HepG2 (cell line): ENCODE measurements around the gene DGCR6L. TPM values are rescaled to one million over a fixed set of nuclear protein-coding genes. Genes with fewer than 3 reads are reported as not detected.
"Not testable (repeated sequence)": the region's sequence is repeated elsewhere in the genome, so short reads cannot be mapped to it uniquely, and the experiment has no call there.

Experiments used
- ATAC-seq: fragments of 200-7000 bp; cut with Tn5 transposase; 3 replicates; pipeline ENCODE4 v1.9.1; 2020; ENCODE audit warnings: mild to moderate bottlenecking, moderate library complexity
- BruUV-seq: library from RNA; stranded (reverse); fragments of 400-500 nt; replicated peaks from 2 replicates; lab custom pipeline; 2021; lab: Mats Ljungman, UMichigan
- CTCF ChIA-PET: fragments of 300-600 bp; formaldehyde crosslinking; extraction: SDS; loops from one replicate; lab custom pipeline; 2021; ENCODE audit warnings: low total read pairs, inconsistent platforms, low intra/inter-chr PET ratio; lab: Yijun Ruan, JAX
- POLR2A ChIA-PET: fragments of 350-600 bp; sonication (Branson Sonifier 250); formaldehyde crosslinking; loops from one replicate; lab custom pipeline; 2020; ENCODE audit warnings: antibody characterized with exemption, inconsistent platforms; lab: Yijun Ruan, JAX
- DNase-seq: peaks from one replicate; pipeline ENCODE4 v3.0.0-alpha.2; 2015; ENCODE audit warnings: low spot score
- FAIRE-seq: peaks from 3 replicates; lab custom pipeline; 2011; peaks lifted over from hg19 to GRCh38; lab: Jason Lieb, UNC
- H2AFZ ChIP-seq: one replicate; pipeline ENCODE4 v1.6.1; 2011; ENCODE audit warnings: low read length, inconsistent platforms
- H3K27ac ChIP-seq: fragments of 300-600 bp; 3 replicates; pipeline ENCODE4 v1.8.0; 2011; ENCODE audit warnings: mixed run types, mild to moderate bottlenecking, mixed read lengths, low read length, inconsistent platforms; ENCODE audit not compliant: insufficient read depth; ENCODE audit errors: extremely low read length
- H3K27me3 ChIP-seq, 2 experiments: fragments of 200-600 bp in 1 of 2; 2 replicates in 1 of 2; 3 replicates in 1 of 2; pipeline versions ENCODE4 v1.6.0 to v1.8.0; 2011; ENCODE audit warnings: low read length in 2 of 2, mild to moderate bottlenecking in 2 of 2, moderate library complexity in 2 of 2, inconsistent platforms in 1 of 2; ENCODE audit not compliant: insufficient read depth in 2 of 2, control insufficient read depth in 1 of 2
- H3K36me3 ChIP-seq, 2 experiments: fragments of 200-600 bp in 1 of 2; replicated peaks in 1 of 2; 2 replicates in 1 of 2; 3 replicates in 1 of 2; pipeline versions ENCODE4 v1.5.1 to v1.8.0; 2011; ENCODE audit warnings: low read length in 2 of 2, inconsistent platforms in 1 of 2; ENCODE audit not compliant: insufficient read depth in 2 of 2, control insufficient read depth in 1 of 2
- H3K4me1 ChIP-seq: 2 replicates; pipeline ENCODE4 v1.5.1; 2012; ENCODE audit warnings: low read length, inconsistent platforms; ENCODE audit not compliant: insufficient read depth
- H3K4me2 ChIP-seq: 2 replicates; pipeline ENCODE4 v1.6.0; 2011; ENCODE audit warnings: low read depth, low read length, inconsistent platforms
- H3K4me3 ChIP-seq, 3 experiments: fragments of 200-600 bp in 1 of 3; sonication (generic), shearing (Covaris generic) in 1 of 3; replicated peaks in 1 of 3; 2 replicates each; pipeline ENCODE4 v1.5.1; 2011 to 2016; ENCODE audit warnings: low read length in 3 of 3, inconsistent platforms in 2 of 3, low read depth in 2 of 3, mild to moderate bottlenecking in 2 of 3, control low read depth in 1 of 3, mixed read lengths in 1 of 3; ENCODE audit not compliant: insufficient read depth in 1 of 3
- H3K79me2 ChIP-seq: one replicate; pipeline ENCODE4 v1.6.1; 2011; ENCODE audit warnings: low read length, inconsistent platforms; ENCODE audit not compliant: insufficient read depth
- H3K9ac ChIP-seq: 2 replicates; pipeline ENCODE4 v1.6.0; 2011; ENCODE audit warnings: mild to moderate bottlenecking, low read depth, low read length, inconsistent platforms; ENCODE audit not compliant: insufficient read depth
- H3K9me3 ChIP-seq: 2 replicates; pipeline ENCODE4 v1.5.1; 2012; ENCODE audit warnings: mild to moderate bottlenecking, low read length
- H4K20me1 ChIP-seq: 2 replicates; pipeline ENCODE4 v1.6.0; 2011; ENCODE audit warnings: inconsistent platforms, mild to moderate bottlenecking, low read length, moderate library complexity; ENCODE audit not compliant: insufficient read depth
- HNF4A ChIP-seq: sonication (generic); formaldehyde crosslinking; IDR thresholded peaks from 2 replicates; pipeline ENCODE4 v1.4.0; 2020; ENCODE audit warnings: missing genetic modification reagents
- HNF4G ChIP-seq, 2 experiments: sonication (generic) in 1 of 2; formaldehyde crosslinking in 1 of 2; IDR thresholded peaks; 2 replicates each; pipeline versions ENCODE4 v1.4.0 to v1.6.1; 2011 to 2020; ENCODE audit warnings: borderline replicate concordance in 2 of 2, low read depth in 2 of 2, mild to moderate bottlenecking in 2 of 2, low read length in 1 of 2, missing genetic modification reagents in 1 of 2, moderate library complexity in 1 of 2
- KDM6A ChIP-seq: IDR thresholded peaks from 2 replicates; pipeline ENCODE4 v1.6.1; 2016; ENCODE audit warnings: low read depth
- KIAA2018 ChIP-seq: sonication (generic); formaldehyde crosslinking; IDR thresholded peaks from 2 replicates; pipeline ENCODE4 v1.5.0; 2020; ENCODE audit warnings: mild to moderate bottlenecking, missing genetic modification reagents, borderline replicate concordance
- NKX3-1 ChIP-seq: sonication (generic); formaldehyde crosslinking; IDR thresholded peaks from 2 replicates; pipeline ENCODE4 v1.5.0; 2020; ENCODE audit warnings: missing genetic modification reagents
- ZBTB33 ChIP-seq: sonication (generic); formaldehyde crosslinking; IDR thresholded peaks from 2 replicates; pipeline ENCODE4 v1.4.0; 2020; ENCODE audit warnings: missing genetic modification reagents
- ZNF326 ChIP-seq: sonication (generic); formaldehyde crosslinking; IDR thresholded peaks from 2 replicates; pipeline ENCODE4 v1.4.0; 2020; ENCODE audit warnings: missing genetic modification reagents, borderline replicate concordance
- WGBS: methylation state at CpG from one replicate; pipeline ENCODE4 v1.1.6; 2017; ENCODE audit warnings: low lambda C conversion rate; 5-methylcytosine and 5-hydroxymethylcytosine counted together
- in situ Hi-C: cut with HindIII; loops from 2 replicates; pipeline ENCODE4 v1.10.0; 2017; ENCODE audit warnings: low pct_unique_long_range_greater_than_20kb; ENCODE audit not compliant: extremely low pct_ligation_motif_present
- intact Hi-C: fragments of 100-400 bp; cut with micrococcal nuclease; formaldehyde crosslinking; loops from one replicate; pipeline ENCODE4 v1.10.0; 2022; ENCODE audit not compliant: unreplicated experiment
- polyA plus RNA-seq, 8 experiments: library from polyadenylated mRNA; depleted of rRNA in 3 of 8; stranded (reverse) in 7 of 8; unstranded in 1 of 8; fragments of >200 nt; fragmentation: Illumina TruSeq in 4 of 8; extraction: Trizol in 4 of 8; gene quantifications; 2 replicates each; pipeline versions ENCODE4 v1.2.1 to v1.2.3, GENCODE V29; 2011 to 2016; ENCODE audit warnings: low read depth in 4 of 8, missing spikeins in 1 of 8, mixed read lengths in 1 of 8; ENCODE audit not compliant: insufficient read depth in 1 of 8
- total RNA-seq, 5 experiments: library from RNA; depleted of rRNA; stranded (reverse); fragments of >200 nt; fragmentation: Illumina TruSeq; extraction: Trizol; gene quantifications; 2 replicates each; pipeline ENCODE4 v1.2.3, GENCODE V29; 2016; ENCODE audit warnings: low read depth in 1 of 5

Gene DGCR6L
- total and polyA plus RNA-seq, 2 of the 13 experiments (the other 11 are each of a cell fraction or from before 2014, with no cell fraction given), result 17.5 to 35.3 TPM

GRCh38 chr22:20312396-20313191 is 7.3 kb downstream of the DGCR6L start (continued):
- TF ChIP-seq ZNF326 (no peak), NKX3-1 (CRISPR knock-in tag) (no peak), KIAA2018 (CRISPR knock-in tag) (no peak), KDM6A (CRISPR knock-in tag) (no peak), HNF4G (IDR thresholded peaks at IDR 0.05; ENCODE audit: borderline replicate concordance, low read depth, low read length) (peak; percentile 54; the same call in 1 of the 2 replicates), HNF4G (CRISPR knock-in tag; IDR thresholded peaks at IDR 0.05; ENCODE audit: borderline replicate concordance, low read depth) (no peak), ZBTB33 (no peak), HNF4A (CRISPR knock-in tag) (peak; percentile 52; the same call in 1 of the 2 replicates)

GRCh38 chr22:20311249-20312062 is 8.4 kb downstream of the DGCR6L start:
- H3K4me3 ChIP-seq, DNase-seq, H2AFZ ChIP-seq, CTCF ChIA-PET, FAIRE-seq, H3K9ac ChIP-seq, BruUV-seq, H3K79me2 ChIP-seq, intact Hi-C loops, POLR2A ChIA-PET, H3K9me3 ChIP-seq, H4K20me1 ChIP-seq, H3K27ac ChIP-seq, H3K36me3 ChIP-seq, ATAC-seq, H3K27me3 ChIP-seq, in situ Hi-C loops, H3K4me2 ChIP-seq: not testable (repeated sequence)
- WGBS, result 79% methylated on average over 12 of the region's 20 CpGs
- H3K4me1 ChIP-seq, result peaks cover 14% of the 10 kb centered on the region
